Endothelial cell of umbilical vein (primary cell): Measurements from ENCODE around the gene GPD1. TPM values are rescaled to one million over a fixed set of nuclear protein-coding genes. Genes with fewer than 3 reads are reported as not detected.

ENCODE experiments used
- BruUV-seq: library from RNA; stranded (reverse); fragments of 400-500 nt; replicated peaks from 2 replicates; lab custom pipeline; 2021; lab: Mats Ljungman, UMichigan
- CTCF ChIA-PET: fragments of 300-600, 350-600 bp; sonication (Branson Sonifier 250); formaldehyde crosslinking; loops from one replicate; lab custom pipeline; 2021; ENCODE audit warnings: antibody characterized with exemption, inconsistent platforms; lab: Charles Lee
- POLR2A ChIA-PET: fragments of 300-600, 350-600 bp; sonication (Branson Sonifier 250); formaldehyde crosslinking; loops from one replicate; lab custom pipeline; 2021; ENCODE audit warnings: antibody characterized with exemption, inconsistent platforms; lab: Charles Lee
- DNase-seq: peaks from one replicate; pipeline ENCODE4 v3.0.0-alpha.2; 2011; ENCODE audit warnings: low read depth, low spot score
- FAIRE-seq: peaks from 2 replicates; lab custom pipeline; 2011; peaks lifted over from hg19 to GRCh38; lab: Jason Lieb, UNC
- H2AFZ ChIP-seq: 2 replicates; pipeline ENCODE4 v1.6.0; 2012; ENCODE audit warnings: low read depth, low read length, control low read depth, inconsistent platforms
- H3K27ac ChIP-seq: 2 replicates; pipeline ENCODE4 v1.5.1; 2011; ENCODE audit warnings: low read depth, mild to moderate bottlenecking, control low read depth, low read length, moderate library complexity; ENCODE audit not compliant: insufficient read depth
- H3K27me3 ChIP-seq, 2 experiments: 2 replicates each; pipeline versions ENCODE4 v1.6.0 to v1.6.1; 2011; ENCODE audit warnings: low read length in 2 of 2, mixed read lengths in 1 of 2; ENCODE audit not compliant: control insufficient read depth in 2 of 2, insufficient read depth in 2 of 2
- H3K36me3 ChIP-seq, 2 experiments: 2 replicates in 1 of 2; 3 replicates in 1 of 2; pipeline ENCODE4 v1.5.1; 2011; ENCODE audit warnings: low read length in 2 of 2, mild to moderate bottlenecking in 1 of 2, moderate library complexity in 1 of 2; ENCODE audit not compliant: control insufficient read depth in 2 of 2, insufficient read depth in 2 of 2; ENCODE audit errors: extremely low read depth in 1 of 2
- H3K4me1 ChIP-seq: 3 replicates; pipeline ENCODE4 v1.5.1; 2011; ENCODE audit warnings: mild to moderate bottlenecking, low read length; ENCODE audit not compliant: control insufficient read depth, insufficient read depth; ENCODE audit errors: extremely low read depth
- H3K4me2 ChIP-seq: 2 replicates; pipeline ENCODE4 v1.6.1; 2011; ENCODE audit warnings: low read length, control low read depth, mixed read lengths; ENCODE audit not compliant: insufficient read depth
- H3K4me3 ChIP-seq, 3 experiments: fragments of 200-600 bp in 1 of 3; sonication (generic), shearing (Covaris generic) in 1 of 3; replicated peaks in 1 of 3; 2 replicates each; pipeline ENCODE4 v1.5.1; 2011 to 2016; ENCODE audit warnings: control low read depth in 3 of 3, low read length in 3 of 3, mild to moderate bottlenecking in 2 of 3, inconsistent platforms in 1 of 3, low read depth in 1 of 3, moderate library complexity in 1 of 3; ENCODE audit not compliant: insufficient read depth in 1 of 3
- H3K79me2 ChIP-seq: 2 replicates; pipeline ENCODE4 v1.6.0; 2012; ENCODE audit warnings: low read length, inconsistent platforms; ENCODE audit not compliant: control insufficient read depth, insufficient read depth
- H3K9ac ChIP-seq: replicated peaks from 2 replicates; pipeline ENCODE3; 2011; ENCODE audit warnings: low read length, control low read depth; ENCODE audit not compliant: insufficient read depth; ENCODE audit errors: extremely low read depth
- H3K9me1 ChIP-seq: replicated peaks from 3 replicates; pipeline ENCODE4 v1.6.0; 2011; ENCODE audit warnings: mild to moderate bottlenecking, low read length; ENCODE audit not compliant: control insufficient read depth, insufficient read depth; ENCODE audit errors: extremely low read depth
- H3K9me3 ChIP-seq: replicated peaks from 2 replicates; pipeline ENCODE4 v1.5.1; 2012; ENCODE audit warnings: low read length, inconsistent platforms; ENCODE audit not compliant: control insufficient read depth, insufficient read depth
- H4K20me1 ChIP-seq: replicated peaks from 2 replicates; pipeline ENCODE3; 2011; ENCODE audit warnings: mild to moderate bottlenecking, low read length; ENCODE audit not compliant: control insufficient read depth, insufficient read depth; ENCODE audit errors: extremely low read depth
- EZH2 ChIP-seq: IDR thresholded peaks from 2 replicates; pipeline ENCODE4 v1.6.1; 2012; ENCODE audit warnings: borderline replicate concordance, low read depth, mild to moderate bottlenecking, moderate library complexity, low read length, inconsistent platforms; ENCODE audit not compliant: severe bottlenecking
- POLR2A ChIP-seq: IDR thresholded peaks from 2 replicates; pipeline ENCODE4 v1.6.1; 2012; ENCODE audit warnings: low read depth, mild to moderate bottlenecking, control low read depth, low read length
- dilution Hi-C: fragments of 300-500 bp; cut with MboI; formaldehyde crosslinking; loops from one replicate; pipeline ENCODE4 v1.15.0; 2019; ENCODE audit warnings: low sequenced_read_pairs; ENCODE audit not compliant: extremely low pct_ligation_motif_present
- intact Hi-C: fragments of 100-400 bp; cut with micrococcal nuclease; formaldehyde crosslinking; loops from one replicate; pipeline ENCODE4 v1.10.0; 2022
- polyA plus RNA-seq, 4 experiments: library from polyadenylated mRNA; depleted of rRNA in 3 of 4; stranded (reverse) in 3 of 4; unstranded in 1 of 4; fragments of >200 nt; gene quantifications; 2 replicates each; pipeline versions ENCODE4 v1.2.1 to v1.2.3, GENCODE V29; 2011 to 2012; ENCODE audit warnings: missing spikeins in 1 of 4
- total RNA-seq: library from RNA; stranded (reverse); gene quantifications from 2 replicates; pipeline ENCODE4 v1.2.3, GENCODE V29; 2021

GPD1 gene
- total and polyA plus RNA-seq, 2 donors (not counting 3 experiments of a cell fraction or from before 2014, with no cell fraction given) = 0.07 TPM; not detected in 1

DNA sequence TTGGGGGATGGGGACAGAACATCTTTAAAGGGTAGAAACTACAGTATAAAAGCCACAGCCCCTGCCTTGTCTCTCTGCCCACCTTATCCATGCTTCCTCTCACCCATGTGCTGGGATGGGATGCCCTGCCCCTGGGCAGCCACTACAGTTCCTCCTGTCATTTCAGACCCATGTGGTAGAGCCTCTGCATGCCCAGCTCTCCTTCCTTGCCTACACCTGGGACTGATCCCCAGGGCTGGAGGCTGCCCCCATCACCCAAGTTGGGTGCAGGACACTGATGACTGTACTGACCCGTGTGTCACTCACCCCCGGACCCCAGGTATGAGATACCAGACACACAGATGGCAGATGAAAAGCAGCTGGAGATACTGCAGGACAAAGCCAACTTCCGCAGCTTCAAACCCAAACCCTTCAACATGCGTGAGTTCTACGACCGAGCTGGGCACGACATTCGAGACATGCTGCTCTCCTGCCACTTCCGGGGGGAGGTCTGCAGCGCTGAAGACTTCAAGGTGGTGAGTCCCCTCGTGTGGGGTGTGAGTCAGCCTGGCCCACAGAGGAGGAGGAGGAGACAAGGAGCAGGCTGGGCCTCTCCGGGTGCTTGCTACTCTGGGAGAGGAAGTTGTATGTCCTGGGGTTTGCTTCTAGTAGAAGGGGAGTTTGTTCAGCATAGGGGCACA, 44.2 kb upstream of the GPD1 start:
- CTCF ChIA-PET = interaction anchor here (0.8 to 7.7 kb wide), 6 partner anchors 9 to 193 kb away, joined by 3 to 168 read pairs (median 6); partner anchors contain the start of gene AQP6
- no peaks in the 10 kb centered on the region for H3K36me3 ChIP-seq
- H3K9ac ChIP-seq = no peak overlapping the region
- H3K79me2 ChIP-seq = no peaks in the 10 kb centered on the region
- intact Hi-C loops (no loop called here), dilution Hi-C loops (loop anchor here (25.0 kb wide), 1 partner anchor 97 kb away; the partner anchor contains the start of genes AQP2, AQP5 and AQP6)
- FAIRE-seq = no peak
- POLR2A ChIA-PET = no interaction called here
- H2AFZ ChIP-seq = no peak overlapping the region
- peaks cover 46 to 50% of the 10 kb centered on the region in 2 experiments for H3K27me3 ChIP-seq
- no peaks in the 10 kb centered on the region for H4K20me1 ChIP-seq
- no peaks in the 10 kb centered on the region for H3K9me3 ChIP-seq
- H3K4me2 ChIP-seq = no peak overlapping the region
- no peak overlapping the region for H3K4me3 ChIP-seq
- no TSS peak for BruUV-seq
- H3K27ac ChIP-seq = no peak overlapping the region
- no peak for DNase-seq
- H3K4me1 ChIP-seq = peaks cover 5% of the 10 kb centered on the region
- no peaks in the 10 kb centered on the region for H3K9me1 ChIP-seq
- TF ChIP-seq POLR2A = no peak
- TF ChIP-seq EZH2 = no peak

GRCh38 chr12:50060120-50060468, 43.7 kb upstream of the GPD1 start:
- intact Hi-C loops (no loop called here), dilution Hi-C loops (loop anchor here (25.0 kb wide), 1 partner anchor 98 kb away; the partner anchor contains the start of genes AQP2, AQP5 and AQP6)
- Histone ChIP-seq H3K27me3 (peaks cover 46 to 53% of the 10 kb centered on the region in 2 experiments), H3K79me2 (no peaks in the 10 kb centered on the region), H3K9ac (no peak overlapping the region), H3K4me3 (no peak overlapping the region), H3K4me2 (no peak overlapping the region), H3K9me1 (no peaks in the 10 kb centered on the region), H2AFZ (no peak overlapping the region), H3K4me1 (peaks cover 5% of the 10 kb centered on the region), H3K27ac (no peak overlapping the region), H3K36me3 (no peaks in the 10 kb centered on the region), H4K20me1 (no peaks in the 10 kb centered on the region), H3K9me3 (no peaks in the 10 kb centered on the region)
- TF ChIP-seq EZH2 = no peak
- no TSS peak for BruUV-seq
- ChIA-PET POLR2A (no interaction called here), CTCF (interaction anchor here (1.2 to 7.7 kb wide), 4 partner anchors 11 to 115 kb away, joined by 4 to 168 read pairs (median 25); partner anchors contain the start of gene AQP6)
- FAIRE-seq (no peak), DNase-seq (no peak)
